DLD1 (cell line): Measurements from ENCODE around the gene FAM171A2.

Experiments used
- in situ Hi-C: cut with HindIII; loops from 2 replicates; pipeline ENCODE4 v1.10.0; 2017; ENCODE audit warnings: low sequenced_read_pairs

The FAM171A2 gene

DNA sequence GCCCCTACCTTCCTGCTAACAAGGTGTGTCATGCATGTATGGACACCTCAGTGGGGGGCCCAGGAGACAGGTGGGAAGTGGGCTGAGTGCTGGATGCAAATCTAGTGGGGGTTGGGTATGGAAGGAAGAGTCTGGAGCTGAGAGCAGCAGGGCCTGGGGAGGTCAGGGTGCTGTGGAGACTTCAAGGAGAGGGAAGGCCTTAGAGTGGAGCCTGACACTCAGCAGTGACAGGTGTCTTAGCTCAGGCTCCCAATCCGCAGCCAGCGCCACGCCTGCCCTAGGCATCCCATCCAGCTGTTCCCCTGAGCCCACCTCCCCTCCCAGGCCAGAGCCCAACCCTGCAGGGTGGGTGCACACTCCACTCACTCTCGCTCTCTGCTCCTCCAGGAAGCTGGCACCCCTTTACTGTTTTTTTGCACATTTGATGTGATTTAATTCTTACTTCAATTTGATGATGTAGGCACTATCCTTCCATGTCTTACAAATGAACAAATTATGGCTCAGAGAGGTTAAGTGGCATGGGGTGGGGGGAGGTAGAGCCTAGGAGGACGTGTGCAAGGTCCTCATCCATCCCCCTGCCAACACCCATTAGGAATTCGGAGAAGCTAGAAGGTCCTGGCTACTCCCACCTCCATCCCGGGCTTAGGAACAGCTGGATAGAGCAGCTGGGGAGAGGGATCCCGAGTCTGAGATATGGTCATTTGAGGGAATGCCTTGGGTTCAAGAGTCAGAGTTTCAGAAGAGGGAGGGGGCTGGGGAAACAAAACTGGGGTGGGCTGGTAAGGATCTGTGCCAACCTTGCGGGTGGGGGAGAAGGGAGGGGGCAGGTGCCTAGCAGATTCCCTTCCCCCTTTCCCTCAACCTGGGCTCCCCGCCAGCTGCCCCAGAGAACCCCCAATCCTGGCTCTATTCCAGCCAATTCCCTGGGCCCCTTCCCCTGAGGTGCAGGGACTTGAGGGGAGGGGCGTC, 2.1 kb downstream of the FAM171A2 start:
- in situ Hi-C loops, result no loop called here

DNA sequence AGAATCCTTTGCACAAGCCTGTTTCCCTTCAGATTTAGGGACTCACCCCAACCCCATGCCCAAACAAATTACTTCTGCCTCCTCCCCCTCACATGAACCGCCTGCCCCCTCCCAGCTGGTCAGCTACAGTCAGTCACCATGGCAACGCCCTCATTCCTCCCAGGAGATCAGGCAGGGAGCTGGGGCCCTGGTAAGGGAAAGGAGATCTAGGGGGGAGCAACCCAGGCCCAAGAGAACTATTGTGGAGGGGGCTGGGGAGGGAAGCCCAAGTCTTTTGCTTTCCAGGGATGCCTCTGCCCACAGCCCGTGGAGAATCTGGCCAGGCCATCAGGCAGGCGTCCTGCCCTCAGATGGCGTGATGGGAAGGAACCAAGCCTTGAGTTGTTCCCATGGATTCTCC, 2.8 kb downstream of the FAM171A2 start:
- in situ Hi-C loops, result no loop called here

DNA sequence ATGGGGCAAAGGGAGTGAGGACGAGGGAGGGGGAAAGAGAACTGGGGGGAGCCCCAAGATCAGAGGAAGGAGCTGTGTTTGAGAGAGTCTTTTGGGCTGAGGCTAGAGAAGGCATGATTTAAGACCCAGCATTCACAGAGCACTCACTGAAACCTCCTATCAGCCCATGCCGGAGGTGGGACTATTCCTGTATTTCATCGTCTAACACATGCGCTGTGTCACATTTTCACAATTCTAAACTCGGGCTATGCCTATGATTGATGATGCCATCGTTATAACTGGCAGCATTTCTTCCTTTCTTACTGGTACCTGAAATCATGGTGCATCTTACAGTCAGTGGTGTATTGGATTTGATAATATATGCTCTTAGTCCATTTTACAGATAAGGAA, 3.5 kb downstream of the FAM171A2 start:
- in situ Hi-C loops, result no loop called here

DNA sequence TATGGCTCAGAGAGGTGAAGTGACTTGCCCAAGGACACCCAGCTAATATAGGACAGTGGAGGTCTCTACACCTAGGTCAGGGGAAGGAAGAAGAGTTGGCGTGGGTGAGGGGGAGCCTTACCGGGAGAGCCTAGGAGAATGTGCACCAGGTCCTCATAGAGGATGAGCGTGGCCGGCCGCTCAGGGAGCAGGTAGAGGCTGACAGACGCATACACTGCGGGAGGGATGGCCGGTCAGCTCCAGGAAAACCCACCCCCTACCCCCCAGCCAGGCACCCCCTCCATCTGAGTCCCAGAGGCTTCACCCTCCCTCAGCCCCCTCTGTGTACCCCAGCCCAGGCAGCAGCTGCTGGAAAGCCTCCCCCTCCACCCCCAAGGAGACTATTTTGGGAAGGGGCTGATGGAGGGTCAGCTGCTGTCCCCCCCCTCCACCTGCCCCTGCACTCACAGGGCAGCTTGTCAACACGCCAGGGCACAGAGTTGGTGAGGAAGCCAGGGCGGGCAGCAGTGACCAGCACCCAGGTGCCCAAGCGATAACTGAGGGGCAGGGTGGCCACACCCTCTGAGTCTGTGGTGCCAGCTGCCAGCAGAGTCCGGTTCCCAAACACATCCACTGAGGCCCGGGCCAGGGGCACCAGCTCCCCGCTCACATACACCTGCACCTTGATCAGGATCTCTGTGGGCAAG, 4.1 kb downstream of the FAM171A2 start:
- in situ Hi-C loops, result no loop called here

- in situ Hi-C loops, result no loop called here
Observed at GRCh38 chr17:44359006-44359405, 4.6 kb downstream of the FAM171A2 start.

DNA sequence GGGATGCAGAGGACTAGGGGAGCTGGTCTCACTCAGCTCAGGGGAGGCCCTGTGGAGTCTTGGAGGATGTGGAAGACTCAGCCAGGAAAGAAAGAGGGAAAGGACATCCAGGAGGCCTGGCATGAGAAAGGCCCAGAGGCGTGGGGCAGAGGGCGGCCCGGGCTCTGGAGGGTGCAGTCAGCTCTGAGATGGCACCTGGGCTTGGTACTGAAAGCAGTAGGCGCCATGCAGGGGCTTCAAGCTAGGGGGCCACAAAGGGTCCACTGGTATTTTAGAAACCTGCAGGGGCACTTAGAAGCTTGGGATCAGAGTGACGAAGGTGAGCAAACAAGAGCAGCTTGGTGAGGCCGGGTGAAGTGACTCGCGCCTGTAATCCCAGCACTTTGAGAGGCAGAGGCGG, 5.6 kb downstream of the FAM171A2 start:
- in situ Hi-C loops, result no loop called here

- in situ Hi-C loops, result no loop called here
Observed at GRCh38 chr17:44356241-44356640, 7.4 kb downstream of the FAM171A2 start.

DNA sequence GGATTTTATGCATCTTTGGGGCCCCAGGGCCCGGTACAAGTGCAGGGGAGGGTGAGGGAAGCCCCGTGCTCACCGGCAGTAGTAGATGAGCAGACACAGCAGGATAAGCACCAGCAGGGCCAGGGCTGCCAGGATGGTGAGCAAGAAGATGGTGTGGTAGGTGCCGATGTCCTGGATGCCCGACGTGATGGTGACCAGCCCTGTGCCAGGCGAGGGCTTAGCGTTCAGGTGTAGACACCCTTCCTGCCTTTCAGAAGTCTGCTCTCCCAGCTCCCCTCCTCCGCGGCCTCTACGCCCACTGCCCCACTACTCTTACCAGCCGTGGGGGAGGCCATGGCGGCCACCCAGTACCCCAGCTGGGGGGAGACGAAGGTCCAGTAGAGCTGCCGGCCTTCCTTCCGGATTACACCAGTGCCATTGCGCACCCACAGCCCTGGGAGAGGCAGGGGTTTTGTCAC, 8.0 kb downstream of the FAM171A2 start:
- in situ Hi-C loops, result no loop called here

- in situ Hi-C loops, result no loop called here
Observed at GRCh38 chr17:44354582-44355561, 8.8 kb downstream of the FAM171A2 start.

DNA sequence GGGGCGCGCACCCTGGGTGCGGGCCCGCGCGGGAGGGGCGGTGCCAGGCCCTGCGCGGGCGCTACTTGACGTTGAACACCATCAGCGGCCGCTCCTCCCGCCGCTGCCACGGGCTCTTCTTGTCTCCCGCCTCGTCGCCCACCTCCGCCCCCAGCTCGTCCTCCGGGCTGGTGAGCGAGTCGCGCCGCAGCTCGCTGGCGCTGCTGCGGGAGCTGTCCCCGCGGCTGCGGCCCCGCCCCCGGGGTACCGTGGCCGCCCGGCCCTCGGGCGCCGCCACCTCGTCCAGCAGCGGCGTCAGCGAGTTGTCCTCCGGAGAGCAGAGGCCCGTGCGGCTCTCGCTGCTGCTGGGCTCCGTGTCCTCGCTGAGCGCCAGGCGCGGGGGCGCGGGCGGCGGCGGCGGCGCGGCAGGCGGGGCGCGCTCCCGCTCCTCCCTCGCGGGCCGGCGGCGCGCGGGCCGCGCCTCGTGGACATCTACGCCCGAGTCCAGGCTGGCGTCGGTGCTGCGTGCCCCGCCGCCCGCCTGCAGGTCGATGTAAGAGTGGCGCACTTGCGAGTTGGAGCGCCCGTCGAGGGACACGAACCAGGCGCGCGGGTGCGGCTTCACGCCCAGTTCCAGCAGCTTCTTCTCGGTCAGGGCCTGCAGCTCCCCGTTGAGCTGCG, 9.9 kb downstream of the FAM171A2 start:
- in situ Hi-C loops, result no loop called here

DNA sequence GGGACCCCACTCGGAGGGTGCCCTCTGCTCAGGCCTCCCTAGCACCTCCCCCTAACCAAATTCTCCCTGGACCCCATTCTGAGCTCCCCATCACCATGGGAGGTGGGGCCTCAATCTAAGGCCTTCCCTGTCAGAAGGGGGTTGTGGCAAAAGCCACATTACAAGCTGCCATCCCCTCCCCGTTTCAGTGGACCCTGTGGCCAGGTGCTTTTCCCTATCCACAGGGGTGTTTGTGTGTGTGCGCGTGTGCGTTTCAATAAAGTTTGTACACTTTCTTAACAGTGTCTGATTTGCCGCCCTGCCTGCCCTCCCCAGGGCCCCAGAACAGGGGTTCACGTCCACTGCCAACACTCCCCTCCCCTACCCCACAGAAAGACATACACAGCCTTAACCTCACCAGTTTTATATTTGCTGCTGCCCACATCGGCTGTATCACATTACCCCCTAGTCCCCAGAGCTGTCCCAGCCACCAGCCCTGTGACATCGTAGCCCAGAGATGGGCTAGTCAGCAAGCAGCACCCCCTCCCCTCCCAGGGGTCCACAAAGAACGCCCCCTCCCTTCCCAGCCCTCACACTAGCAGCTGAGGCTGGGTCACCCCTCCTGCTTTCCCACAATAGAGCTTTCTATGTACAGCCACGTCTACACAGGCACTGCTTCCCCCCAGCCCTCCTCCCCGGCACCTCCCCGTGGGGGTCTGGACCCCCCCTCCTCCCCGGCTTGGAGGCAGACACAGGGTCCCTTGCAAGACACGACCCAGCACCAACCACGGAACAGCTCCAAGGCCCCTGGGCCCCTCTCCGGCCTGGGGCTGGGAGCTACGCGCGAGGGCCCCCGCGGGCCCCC, 10.6 kb downstream of the FAM171A2 start:
- in situ Hi-C loops, result no loop called here

- in situ Hi-C loops, result no loop called here
Observed at GRCh38 chr17:44351961-44352827, 11.5 kb downstream of the FAM171A2 start.

DNA sequence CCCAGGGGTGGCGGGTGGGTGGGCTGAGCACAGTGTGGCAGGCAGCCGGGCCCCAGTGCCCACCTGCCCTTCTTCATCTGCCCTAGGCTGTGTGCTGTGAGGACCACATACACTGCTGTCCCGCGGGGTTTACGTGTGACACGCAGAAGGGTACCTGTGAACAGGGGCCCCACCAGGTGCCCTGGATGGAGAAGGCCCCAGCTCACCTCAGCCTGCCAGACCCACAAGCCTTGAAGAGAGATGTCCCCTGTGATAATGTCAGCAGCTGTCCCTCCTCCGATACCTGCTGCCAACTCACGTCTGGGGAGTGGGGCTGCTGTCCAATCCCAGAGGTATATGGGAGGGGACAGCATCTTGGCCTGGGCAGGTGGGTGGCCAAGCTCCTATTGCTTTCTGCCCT, 12.2 kb downstream of the FAM171A2 start:
- in situ Hi-C loops, result no loop called here

DNA sequence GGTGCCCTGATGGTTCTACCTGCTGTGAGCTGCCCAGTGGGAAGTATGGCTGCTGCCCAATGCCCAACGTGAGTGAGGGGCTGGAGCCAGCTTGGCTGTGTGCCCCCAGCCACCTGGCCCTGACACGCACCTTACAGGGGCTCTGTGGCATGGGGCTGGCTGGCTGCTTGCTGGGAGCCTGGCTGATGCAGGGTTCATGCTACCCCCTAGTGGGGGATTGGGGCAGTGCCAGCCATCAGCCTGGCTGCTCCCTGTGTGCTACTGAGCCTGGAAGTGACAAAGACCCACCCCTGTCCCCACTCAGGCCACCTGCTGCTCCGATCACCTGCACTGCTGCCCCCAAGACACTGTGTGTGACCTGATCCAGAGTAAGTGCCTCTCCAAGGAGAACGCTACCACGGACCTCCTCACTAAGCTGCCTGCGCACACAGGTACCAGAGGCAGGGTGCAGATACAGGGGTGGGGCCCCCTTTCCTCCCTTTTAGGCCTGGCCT, 12.9 kb downstream of the FAM171A2 start:
- in situ Hi-C loops, result no loop called here

DNA sequence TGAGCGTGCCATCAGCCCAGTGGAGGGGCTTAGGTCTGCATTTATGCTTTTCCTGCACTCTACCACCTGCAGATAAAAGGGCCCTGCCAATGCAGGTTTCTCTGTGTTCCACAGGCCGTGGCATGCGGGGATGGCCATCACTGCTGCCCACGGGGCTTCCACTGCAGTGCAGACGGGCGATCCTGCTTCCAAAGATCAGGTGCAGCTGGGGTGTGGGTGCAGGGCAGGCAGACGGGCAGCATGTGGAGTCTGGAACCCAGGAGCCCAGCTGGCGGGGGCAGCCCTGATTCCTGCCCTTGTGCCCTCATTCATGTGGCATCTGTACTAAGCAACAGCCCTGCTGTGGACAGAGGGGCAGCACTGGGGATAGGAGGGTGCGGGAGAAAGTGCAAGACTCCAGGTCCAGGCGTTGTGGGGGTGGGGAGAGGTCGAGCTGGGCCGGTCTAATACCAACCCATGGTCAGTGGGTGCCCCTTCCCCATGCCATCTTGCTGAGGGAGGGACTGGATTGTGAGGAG, 14.0 kb downstream of the FAM171A2 start:
- in situ Hi-C loops, result no loop called here

DNA sequence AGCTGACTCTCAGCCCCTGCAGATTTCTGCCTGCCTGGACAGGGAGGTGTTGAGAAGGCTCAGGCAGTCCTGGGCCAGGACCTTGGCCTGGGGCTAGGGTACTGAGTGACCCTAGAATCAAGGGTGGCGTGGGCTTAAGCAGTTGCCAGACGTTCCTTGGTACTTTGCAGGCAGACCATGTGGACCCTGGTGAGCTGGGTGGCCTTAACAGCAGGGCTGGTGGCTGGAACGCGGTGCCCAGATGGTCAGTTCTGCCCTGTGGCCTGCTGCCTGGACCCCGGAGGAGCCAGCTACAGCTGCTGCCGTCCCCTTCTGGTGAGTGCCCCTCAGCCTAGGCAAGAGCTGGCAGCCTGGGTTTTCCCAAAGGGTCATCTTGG, 14.7 kb downstream of the FAM171A2 start:
- in situ Hi-C loops, result no loop called here

GRCh38 chr17:44348234-44348987, 15.2 kb downstream of the FAM171A2 start:
- in situ Hi-C loops, result no loop called here
